Subcutaneous abdominal adipose tissue (tissue), 5 donors: ENCODE data around the gene PTK7.
"Not testable (repeated sequence)": the region's sequence is repeated elsewhere in the genome, so short reads cannot be mapped to it uniquely, and the experiment has no call there.

Experiments used
- H3K27ac ChIP-seq: one replicate; pipeline ENCODE4 v1.7.0; 2013; ENCODE audit warnings: low read depth, mild to moderate bottlenecking, inconsistent platforms, low read length, moderate library complexity
- H3K27me3 ChIP-seq, 5 donors: one replicate each; pipeline ENCODE4 v1.7.0; 2013; ENCODE audit warnings: low read length in 5 of 5, inconsistent platforms in 1 of 5; ENCODE audit not compliant: control insufficient read depth in 5 of 5, insufficient read depth in 4 of 5
- H3K36me3 ChIP-seq, 5 donors: one replicate each; pipeline ENCODE4 v1.7.0; 2013; ENCODE audit warnings: low read length in 5 of 5; ENCODE audit not compliant: control insufficient read depth in 5 of 5, insufficient read depth in 5 of 5
- H3K4me1 ChIP-seq, 5 donors: one replicate each; pipeline ENCODE4 v1.7.0; 2013; ENCODE audit warnings: low read length in 5 of 5, mild to moderate bottlenecking in 3 of 5, moderate library complexity in 1 of 5; ENCODE audit not compliant: control insufficient read depth in 5 of 5, insufficient read depth in 5 of 5
- H3K4me3 ChIP-seq, 5 donors: one replicate each; pipeline ENCODE4 v1.7.0; 2013; ENCODE audit warnings: low read length in 5 of 5, low read depth in 1 of 5
- H3K9ac ChIP-seq, 5 donors: one replicate each; pipeline ENCODE4 v1.7.0; 2013; ENCODE audit warnings: low read length in 5 of 5, mild to moderate bottlenecking in 4 of 5, moderate library complexity in 3 of 5
- H3K9me3 ChIP-seq, 5 donors: one replicate each; pipeline ENCODE4 v1.7.0; 2013; ENCODE audit warnings: low read length in 5 of 5; ENCODE audit not compliant: control insufficient read depth in 5 of 5
- donor health status: healthy.
- donor health status: healthy.
- donor health status: healthy.
- donor health status: healthy.
- donor health status: healthy.

The PTK7 gene

DNA sequence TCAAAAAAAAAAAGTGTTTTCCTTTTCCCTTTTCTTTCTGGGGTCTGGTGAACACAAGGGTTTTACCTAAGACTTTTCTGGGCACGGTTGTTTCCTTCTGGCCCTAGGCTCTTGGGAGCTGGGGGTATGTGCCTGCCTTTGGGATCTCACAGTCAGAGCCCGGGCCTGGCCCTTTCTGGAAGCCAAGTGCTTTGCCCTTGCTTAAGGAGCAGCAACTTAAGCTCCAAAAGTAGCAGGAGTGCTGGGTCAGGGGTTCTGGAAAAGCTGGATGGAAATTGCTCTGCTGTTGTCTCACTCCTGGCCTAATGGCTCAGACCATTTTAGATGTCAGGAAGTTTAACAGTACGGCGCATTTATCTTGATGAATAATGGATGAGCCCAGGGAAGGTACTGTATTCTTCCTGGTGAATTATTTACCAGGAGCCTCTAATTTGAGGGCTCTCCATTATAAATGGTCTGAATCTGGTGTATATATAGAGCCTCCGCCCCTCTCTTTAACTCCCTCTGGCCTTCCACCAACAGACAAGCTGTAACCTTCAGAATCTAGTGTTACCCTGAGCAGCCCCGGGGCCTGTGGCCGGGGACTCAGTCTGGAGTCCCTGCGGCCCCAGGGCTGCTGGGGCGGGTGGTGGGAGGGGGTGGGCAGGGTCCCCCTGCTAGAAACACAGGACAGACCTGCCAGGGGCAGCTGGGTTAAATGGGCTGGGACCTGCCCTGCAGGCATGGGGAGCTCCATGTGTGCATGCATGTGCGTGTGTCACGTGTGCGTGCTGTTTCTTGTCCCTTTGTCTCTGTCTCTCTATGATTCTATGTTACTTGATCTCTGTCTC, 37.5 kb downstream of the PTK7 start:
- peak overlapping the region; percentile 27 for H3K27ac ChIP-seq
- peak overlapping the region in 1 of 5 donors; percentile 46 for H3K9ac ChIP-seq
- H3K4me3 ChIP-seq: no peak overlapping the region
- H3K27me3 ChIP-seq: no peaks in the 10 kb centered on the region
- H3K9me3 ChIP-seq: no peaks in the 10 kb centered on the region
- H3K4me1 ChIP-seq: peaks cover 0 to 25% (median 17%) of the 10 kb centered on the region in 5 donors
- no peaks in the 10 kb centered on the region for H3K36me3 ChIP-seq

DNA sequence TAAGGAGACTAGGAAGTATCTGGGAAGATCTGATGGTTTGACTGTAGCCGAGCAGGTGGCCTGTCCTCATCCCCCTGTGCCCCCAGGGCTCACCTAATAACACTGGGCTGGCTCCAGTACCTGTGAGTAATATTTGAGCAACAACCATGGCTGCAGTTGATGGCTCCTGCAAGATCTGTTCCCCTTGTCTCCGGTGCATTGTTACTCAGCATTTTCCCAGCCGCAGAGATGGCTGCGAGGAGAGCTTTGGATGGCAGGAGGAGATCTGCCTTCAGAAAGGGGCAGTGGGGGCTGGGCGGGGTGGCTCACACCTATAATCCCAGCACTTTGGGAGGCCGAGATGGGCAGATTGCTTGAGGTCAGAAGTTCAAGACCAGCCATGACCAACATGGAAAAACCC, 39.3 kb downstream of the PTK7 start:
- H3K36me3 ChIP-seq: no peaks in the 10 kb centered on the region
- H3K4me3 ChIP-seq: no peak overlapping the region
- H3K9me3 ChIP-seq: no peaks in the 10 kb centered on the region
- no peaks in the 10 kb centered on the region for H3K27me3 ChIP-seq
- H3K27ac ChIP-seq: no peak overlapping the region
- no peak overlapping the region for H3K9ac ChIP-seq
- H3K4me1 ChIP-seq: peaks cover 0 to 28% (median 17%) of the 10 kb centered on the region in 5 donors

DNA sequence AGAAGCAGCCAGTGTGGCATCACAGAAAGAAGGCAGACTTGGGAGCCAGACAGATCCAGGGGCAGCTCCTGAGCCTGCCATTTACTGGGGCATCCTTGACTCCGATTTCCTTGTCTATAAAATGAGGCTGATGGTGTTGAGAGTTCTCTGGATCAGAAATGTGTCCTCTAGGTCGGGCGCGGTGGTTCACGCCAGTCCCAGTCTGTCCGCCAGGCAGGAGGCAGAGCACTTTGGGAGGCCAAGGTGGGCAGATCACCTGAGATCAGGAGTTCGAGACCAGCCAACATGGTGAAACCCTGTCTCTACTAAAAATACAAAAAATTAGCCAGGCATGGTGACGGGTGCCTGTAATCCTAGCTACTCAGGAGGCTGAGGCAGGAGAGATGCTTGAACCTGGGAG, 41.4 kb downstream of the PTK7 start:
- peaks cover 6 to 48% (median 29%) of the 10 kb centered on the region in 5 donors for H3K4me1 ChIP-seq
- not testable (repeated sequence) for H3K27ac ChIP-seq

DNA sequence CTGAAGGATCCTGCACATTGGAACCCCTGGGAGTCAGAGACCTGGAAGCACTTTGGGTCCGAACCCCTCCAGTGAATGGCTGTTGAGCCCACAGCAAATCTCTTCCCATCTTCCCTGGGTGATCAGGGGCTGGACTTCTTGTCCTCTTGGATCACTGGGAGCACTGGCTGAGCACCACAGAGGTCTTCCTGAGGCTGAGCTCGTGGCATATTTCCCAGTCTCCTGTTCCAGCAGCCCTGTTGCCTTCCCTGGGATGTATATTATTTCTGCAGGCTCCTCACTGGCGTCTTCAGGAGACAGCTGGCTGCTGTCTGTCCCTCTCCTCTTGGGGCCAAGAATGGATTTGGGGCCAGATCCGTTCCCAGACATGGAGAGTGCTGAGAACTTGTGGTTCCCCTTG, 43.4 kb downstream of the PTK7 start:
- Histone ChIP-seq H3K27ac (no peak overlapping the region), H3K4me3 (no peak overlapping the region), H3K9me3 (no peaks in the 10 kb centered on the region), H3K27me3 (no peaks in the 10 kb centered on the region), H3K36me3 (no peaks in the 10 kb centered on the region), H3K9ac (no peak overlapping the region), H3K4me1 (peaks cover 6 to 47% (median 28%) of the 10 kb centered on the region in 5 donors)

More for the DNA sequence above, 41.4 kb downstream of the PTK7 start:
- H3K27me3 ChIP-seq, H3K9me3 ChIP-seq, H3K4me3 ChIP-seq, H3K36me3 ChIP-seq, H3K9ac ChIP-seq: not testable (repeated sequence)

DNA sequence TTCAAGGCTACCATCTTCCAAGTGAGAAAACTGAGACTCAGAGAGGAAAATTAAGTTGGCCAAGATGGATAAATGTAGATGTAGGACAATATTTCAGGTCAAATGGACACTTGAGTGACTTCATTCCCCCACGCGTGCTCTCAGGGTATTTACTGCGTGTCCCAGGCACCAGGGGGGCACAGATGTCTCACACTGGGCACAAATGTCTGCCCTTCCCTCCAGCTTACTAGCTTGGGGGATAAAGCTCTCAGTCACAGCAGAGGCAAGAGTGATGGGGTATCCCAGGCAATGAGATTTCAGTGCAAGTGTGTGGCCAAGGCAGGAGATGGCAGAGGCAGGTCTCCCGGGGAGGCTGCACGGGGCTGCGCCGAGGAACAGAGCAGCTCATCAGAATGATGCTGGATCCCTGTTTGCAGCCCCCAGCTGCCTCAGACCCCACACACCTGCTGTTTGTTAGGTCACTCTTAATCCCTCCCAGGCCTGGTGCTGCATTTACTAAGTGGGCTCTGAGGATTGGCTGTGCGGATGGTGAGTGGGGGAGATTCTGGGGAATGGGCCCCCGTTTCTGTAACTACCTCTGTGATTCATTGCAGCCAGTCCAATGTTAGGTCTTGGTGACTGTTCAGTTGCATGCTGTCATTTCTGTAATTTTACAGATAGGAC, 44.1 kb downstream of the PTK7 start:
- H3K9ac ChIP-seq: no peak overlapping the region
- no peaks in the 10 kb centered on the region for H3K9me3 ChIP-seq
- H3K36me3 ChIP-seq: no peaks in the 10 kb centered on the region
- no peaks in the 10 kb centered on the region for H3K27me3 ChIP-seq
- H3K27ac ChIP-seq: no peak overlapping the region
- H3K4me1 ChIP-seq: peaks cover 6 to 50% (median 26%) of the 10 kb centered on the region in 5 donors
- H3K4me3 ChIP-seq: no peak overlapping the region

DNA sequence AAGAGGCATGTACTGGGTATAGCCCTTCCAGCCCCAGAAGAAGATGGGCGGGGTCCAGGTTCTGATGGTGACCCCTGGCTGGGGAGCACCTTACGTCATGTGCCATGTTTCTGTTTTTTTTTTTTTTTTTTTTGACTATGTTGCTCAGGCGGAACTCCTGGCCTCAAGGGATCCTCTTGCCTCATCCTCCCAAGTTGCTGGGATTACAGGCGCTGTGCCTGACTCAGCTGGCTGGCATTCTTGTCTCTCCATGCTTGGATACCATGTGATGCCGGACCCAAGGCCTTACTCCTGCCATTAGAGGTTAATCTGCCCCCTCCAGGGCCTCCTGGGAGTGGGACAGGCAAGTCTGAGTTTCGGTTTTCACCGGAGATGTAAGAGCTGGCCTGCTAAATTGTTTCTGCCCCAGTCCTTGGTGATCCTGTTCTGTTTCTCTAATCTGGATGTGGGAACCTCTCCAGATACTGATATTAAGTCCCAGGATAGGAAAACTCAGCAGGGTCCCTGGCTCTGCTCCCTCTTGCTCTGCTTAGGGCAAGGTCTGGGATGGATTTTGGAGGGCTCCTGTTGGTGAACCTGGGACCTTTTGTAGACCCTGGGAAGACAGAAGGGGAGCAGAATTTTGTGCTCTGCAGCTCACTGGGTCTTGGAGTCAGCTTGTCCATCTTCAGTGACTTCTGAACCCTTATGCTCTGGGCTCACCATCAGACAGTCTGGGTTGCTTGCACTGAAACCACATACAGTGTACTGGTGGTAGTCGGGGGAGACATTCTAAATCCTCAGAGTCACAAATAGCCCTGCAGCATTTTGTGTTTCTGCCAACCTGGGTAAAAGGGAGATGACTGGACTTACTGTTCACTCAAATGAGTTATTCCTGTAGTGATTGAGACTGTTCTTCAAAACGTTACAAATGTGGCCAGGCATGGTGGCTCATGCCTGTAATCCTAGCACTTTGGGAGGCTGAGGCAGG, 45.1 kb downstream of the PTK7 start:
- Histone ChIP-seq H3K4me1 (peaks cover 6 to 44% (median 21%) of the 10 kb centered on the region in 5 donors), H3K9ac (peak overlapping the region in 4 of 5 donors; percentile 2 to 45 (median 11))

DNA sequence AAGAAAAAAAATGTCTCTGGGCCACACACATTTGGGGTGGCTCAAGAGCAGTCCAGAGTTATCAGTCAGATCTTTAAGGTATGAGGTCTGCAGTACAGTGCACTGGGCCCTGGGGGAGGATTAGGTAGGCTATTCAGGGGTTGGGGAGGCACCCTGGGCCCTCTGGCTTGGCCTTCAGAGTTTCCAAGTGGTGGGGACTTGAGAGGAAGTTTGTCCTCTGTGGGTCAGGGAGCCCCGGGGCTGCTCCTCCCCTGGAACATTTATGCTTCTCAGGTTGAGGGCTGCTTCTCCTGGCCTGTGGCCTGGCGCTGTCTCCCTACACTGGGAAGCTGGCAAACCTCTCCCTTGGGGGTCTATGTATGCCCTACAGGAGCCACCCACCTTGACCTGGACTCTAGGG, 46.0 kb downstream of the PTK7 start:
- peak overlapping the region; percentile 76 for H3K27ac ChIP-seq
- H3K4me1 ChIP-seq: peaks cover 6 to 38% (median 18%) of the 10 kb centered on the region in 5 donors
- no peaks in the 10 kb centered on the region for H3K9me3 ChIP-seq
- H3K4me3 ChIP-seq: no peak overlapping the region
- no peaks in the 10 kb centered on the region for H3K36me3 ChIP-seq
- H3K27me3 ChIP-seq: no peaks in the 10 kb centered on the region
- no peak overlapping the region for H3K9ac ChIP-seq

More for the DNA sequence above, 45.1 kb downstream of the PTK7 start:
- Histone ChIP-seq H3K27me3 (no peaks in the 10 kb centered on the region), H3K9me3 (no peaks in the 10 kb centered on the region), H3K27ac (peak overlapping the region; percentile 76), H3K4me3 (peak overlapping the region in 1 of 5 donors; percentile 20), H3K36me3 (no peaks in the 10 kb centered on the region)

DNA sequence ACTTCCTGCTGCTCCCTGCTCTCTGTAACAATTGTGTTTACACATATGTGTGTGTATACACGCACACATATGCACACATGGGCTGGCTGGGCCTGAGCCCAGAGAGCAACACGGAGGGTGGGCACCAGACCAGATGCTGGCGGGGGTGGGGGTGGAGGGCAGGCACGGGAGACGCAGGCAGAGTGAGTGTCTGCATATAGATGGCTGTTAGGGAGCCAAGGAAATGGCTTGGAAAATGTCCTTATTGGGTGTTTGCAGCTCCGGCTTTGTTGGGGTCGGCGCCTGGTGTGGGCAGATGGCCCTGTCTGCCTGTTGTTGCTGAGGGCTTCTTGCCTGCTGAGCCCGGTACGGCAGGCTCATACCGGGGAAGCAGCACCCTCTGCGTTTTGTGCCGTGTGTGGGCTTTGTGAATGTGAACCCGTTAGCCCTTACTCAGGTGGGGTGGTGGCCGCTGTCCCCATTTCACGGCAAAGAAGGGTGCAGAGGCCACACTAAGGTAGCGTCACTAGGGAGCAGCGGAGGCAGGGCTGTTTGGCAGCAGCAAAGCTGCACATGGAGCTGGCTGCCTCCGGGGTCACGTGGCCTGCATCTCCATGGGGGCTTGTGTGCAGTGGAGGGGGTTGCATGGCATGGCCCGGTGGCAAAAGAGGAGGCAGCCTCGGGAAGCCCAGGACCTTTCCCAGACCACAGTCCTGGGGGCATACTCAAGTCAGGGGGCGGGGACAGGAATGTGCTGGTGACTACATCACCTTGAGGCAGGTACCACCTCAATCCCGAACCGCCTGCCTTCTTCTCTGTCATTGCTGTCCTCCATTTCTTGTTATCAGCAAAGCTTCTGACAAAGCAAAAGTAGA, 47.6 kb downstream of the PTK7 start:
- Histone ChIP-seq H3K4me3 (no peak overlapping the region), H3K9me3 (no peaks in the 10 kb centered on the region), H3K27me3 (no peaks in the 10 kb centered on the region), H3K4me1 (peaks cover 6 to 43% (median 18%) of the 10 kb centered on the region in 5 donors), H3K9ac (no peak overlapping the region), H3K27ac (no peak overlapping the region), H3K36me3 (no peaks in the 10 kb centered on the region)

DNA sequence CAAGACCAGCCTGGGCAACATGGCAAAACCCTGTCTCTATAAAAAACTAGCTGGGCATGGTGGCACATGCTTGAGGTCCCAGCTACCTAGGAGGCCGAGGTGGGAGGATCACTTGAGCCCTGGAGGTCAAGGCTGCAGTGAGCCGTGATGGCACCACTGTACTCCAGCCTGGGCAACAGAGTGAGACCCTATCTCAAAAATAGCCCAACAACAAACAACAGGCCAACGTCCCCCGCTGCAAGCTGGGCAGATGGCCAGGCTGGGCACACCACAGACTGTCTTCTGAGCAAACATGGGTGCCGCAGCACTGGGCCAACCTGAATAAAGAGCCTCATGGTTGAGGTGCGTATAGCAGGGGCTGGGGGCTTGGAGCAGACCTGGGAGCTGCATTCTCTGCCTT, 48.4 kb downstream of the PTK7 start:
- H3K9ac ChIP-seq: no peak overlapping the region
- no peaks in the 10 kb centered on the region for H3K27me3 ChIP-seq
- H3K9me3 ChIP-seq: no peaks in the 10 kb centered on the region
- H3K36me3 ChIP-seq: no peaks in the 10 kb centered on the region
- no peak overlapping the region for H3K27ac ChIP-seq
- peaks cover 6 to 43% (median 18%) of the 10 kb centered on the region in 5 donors for H3K4me1 ChIP-seq
- no peak overlapping the region for H3K4me3 ChIP-seq
